ENCODE data around the gene ARMC8.

DNA sequence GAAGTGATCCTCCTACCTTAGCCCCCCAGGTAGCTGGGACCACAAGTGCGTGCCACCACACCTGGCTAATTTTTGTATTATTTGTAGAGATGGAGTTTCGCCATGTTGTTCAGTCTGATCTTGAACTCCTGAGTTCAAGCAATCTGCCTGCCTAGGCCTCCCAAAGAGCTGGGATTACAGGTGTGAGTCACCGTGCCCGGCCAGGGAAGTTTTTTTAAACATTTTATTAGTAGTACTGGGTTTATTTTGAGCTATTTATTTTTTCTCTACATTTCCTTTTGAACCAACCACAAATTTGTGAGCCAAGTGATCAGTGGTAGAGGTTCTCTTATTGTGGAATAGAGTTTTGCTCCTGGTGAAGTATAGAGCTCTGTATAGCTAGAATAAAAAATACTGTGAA lies 33.7 kb downstream of the ARMC8 start:
- TF ChIP-seq POLR2AphosphoS5 (IDR thresholded peaks at IDR 0.05; ENCODE audit: low read depth, low read length): no peak
- TF ChIP-seq, protein P1, sequence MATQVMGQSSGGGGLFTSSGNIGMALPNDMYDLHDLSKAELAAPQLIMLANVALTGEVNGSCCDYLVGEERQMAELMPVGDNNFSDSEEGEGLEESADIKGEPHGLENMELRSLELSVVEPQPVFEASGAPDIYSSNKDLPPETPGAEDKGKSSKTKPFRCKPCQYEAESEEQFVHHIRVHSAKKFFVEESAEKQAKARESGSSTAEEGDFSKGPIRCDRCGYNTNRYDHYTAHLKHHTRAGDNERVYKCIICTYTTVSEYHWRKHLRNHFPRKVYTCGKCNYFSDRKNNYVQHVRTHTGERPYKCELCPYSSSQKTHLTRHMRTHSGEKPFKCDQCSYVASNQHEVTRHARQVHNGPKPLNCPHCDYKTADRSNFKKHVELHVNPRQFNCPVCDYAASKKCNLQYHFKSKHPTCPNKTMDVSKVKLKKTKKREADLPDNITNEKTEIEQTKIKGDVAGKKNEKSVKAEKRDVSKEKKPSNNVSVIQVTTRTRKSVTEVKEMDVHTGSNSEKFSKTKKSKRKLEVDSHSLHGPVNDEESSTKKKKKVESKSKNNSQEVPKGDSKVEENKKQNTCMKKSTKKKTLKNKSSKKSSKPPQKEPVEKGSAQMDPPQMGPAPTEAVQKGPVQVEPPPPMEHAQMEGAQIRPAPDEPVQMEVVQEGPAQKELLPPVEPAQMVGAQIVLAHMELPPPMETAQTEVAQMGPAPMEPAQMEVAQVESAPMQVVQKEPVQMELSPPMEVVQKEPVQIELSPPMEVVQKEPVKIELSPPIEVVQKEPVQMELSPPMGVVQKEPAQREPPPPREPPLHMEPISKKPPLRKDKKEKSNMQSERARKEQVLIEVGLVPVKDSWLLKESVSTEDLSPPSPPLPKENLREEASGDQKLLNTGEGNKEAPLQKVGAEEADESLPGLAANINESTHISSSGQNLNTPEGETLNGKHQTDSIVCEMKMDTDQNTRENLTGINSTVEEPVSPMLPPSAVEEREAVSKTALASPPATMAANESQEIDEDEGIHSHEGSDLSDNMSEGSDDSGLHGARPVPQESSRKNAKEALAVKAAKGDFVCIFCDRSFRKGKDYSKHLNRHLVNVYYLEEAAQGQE (IDR thresholded peaks at IDR 0.05; ENCODE audit: insufficient read depth in 1 of 2, low read depth in 2 of 2, low read length in 2 of 2): no peak
- TF ChIP-seq TAF1 (IDR thresholded peaks at IDR 0.05; ENCODE audit: borderline replicate concordance, insufficient read depth, low read length): no peak

Data from PFSK-1 (cell line).